ENCODE data around the gene FAM184B. TPM values are rescaled to one million over a fixed set of nuclear protein-coding genes. Genes with fewer than 3 reads are reported as not detected.
"Not testable (repeated sequence)": the region's sequence is repeated elsewhere in the genome, so short reads cannot be mapped to it uniquely, and the experiment has no call there.

Gene FAM184B
- total and polyA plus RNA-seq, 4 donors, result 0.05 TPM; not detected in 3

GRCh38 chr4:17717301-17717700 is 64.1 kb downstream of the FAM184B start:
- intact Hi-C loops (cut with DNase I), result no loop called here
- Histone ChIP-seq H3K27ac (ENCODE audit: low read depth in 1 of 2, low read length in 2 of 2) (no peak overlapping the region), H3K36me3 (ENCODE audit: control insufficient read depth in 1 of 2, insufficient read depth in 2 of 2, low read length in 1 of 2) (no peaks in the 10 kb centered on the region), H3K9me3 (ENCODE audit: control insufficient read depth, low read length) (no peaks in the 10 kb centered on the region), H3K27me3 (ENCODE audit: control insufficient read depth in 1 of 2, insufficient read depth in 2 of 2, low read length in 1 of 2) (no peaks in the 10 kb centered on the region), H3K4me3 (ENCODE audit: low read length in 2 of 2) (no peak overlapping the region), H3K4me1 (ENCODE audit: control insufficient read depth in 1 of 2, insufficient read depth in 2 of 2, low read length in 2 of 2) (no peaks in the 10 kb centered on the region)
- ATAC-seq (ENCODE audit: low FRiP score) (no peak), DNase-seq (no peak)
- 15 to 18% methylated on average over 5 of the region's 5 CpGs for WGBS, 2 donors

- intact Hi-C loops (cut with DNase I), result no loop called here
- WGBS, 2 donors, result 83 to 85% methylated on average over 2 of the region's 2 CpGs
- no peaks in the 10 kb centered on the region for H3K36me3 ChIP-seq (ENCODE audit: control insufficient read depth in 1 of 2, insufficient read depth in 2 of 2, low read length in 1 of 2)
Observed at GRCh38 chr4:17715511-17715910, 65.9 kb downstream of the FAM184B start.

GRCh38 chr4:17713779-17714178 is 67.6 kb downstream of the FAM184B start:
- 94 to 97% methylated on average over 5 of the region's 5 CpGs for WGBS, 2 donors
- no peaks in the 10 kb centered on the region for H3K27me3 ChIP-seq (ENCODE audit: control insufficient read depth in 1 of 2, insufficient read depth in 2 of 2, low read length in 1 of 2)
- H3K36me3 ChIP-seq (ENCODE audit: control insufficient read depth in 1 of 2, insufficient read depth in 2 of 2, low read length in 1 of 2), result no peaks in the 10 kb centered on the region
- H3K27ac ChIP-seq (ENCODE audit: low read depth in 1 of 2, low read length in 2 of 2), result no peak overlapping the region
- intact Hi-C loops (cut with DNase I), result no loop called here
- no peak overlapping the region for H3K4me3 ChIP-seq (ENCODE audit: low read length in 2 of 2)
- ATAC-seq (ENCODE audit: low FRiP score) (no peak), DNase-seq (no peak)
- no peaks in the 10 kb centered on the region for H3K4me1 ChIP-seq (ENCODE audit: control insufficient read depth in 1 of 2, insufficient read depth in 2 of 2, low read length in 2 of 2)
- no peaks in the 10 kb centered on the region for H3K9me3 ChIP-seq (ENCODE audit: control insufficient read depth, low read length)

More at GRCh38 chr4:17715511-17715910, 65.9 kb downstream of the FAM184B start:
- Histone ChIP-seq H3K27ac (ENCODE audit: low read depth in 1 of 2, low read length in 2 of 2) (no peak overlapping the region), H3K9me3 (ENCODE audit: control insufficient read depth, low read length) (no peaks in the 10 kb centered on the region), H3K27me3 (ENCODE audit: control insufficient read depth in 1 of 2, insufficient read depth in 2 of 2, low read length in 1 of 2) (no peaks in the 10 kb centered on the region), H3K4me3 (ENCODE audit: low read length in 2 of 2) (no peak overlapping the region), H3K4me1 (ENCODE audit: control insufficient read depth in 1 of 2, insufficient read depth in 2 of 2, low read length in 2 of 2) (no peaks in the 10 kb centered on the region)
- DNase-seq (no peak), ATAC-seq (ENCODE audit: low FRiP score) (no peak)

GRCh38 chr4:17712166-17712565 is 69.3 kb downstream of the FAM184B start:
- WGBS, 2 donors, result 73 to 75% methylated on average over 5 of the region's 5 CpGs
- Histone ChIP-seq H3K4me3 (ENCODE audit: low read length in 2 of 2) (no peak overlapping the region), H3K36me3 (ENCODE audit: control insufficient read depth in 1 of 2, insufficient read depth in 2 of 2, low read length in 1 of 2) (no peaks in the 10 kb centered on the region), H3K9me3 (ENCODE audit: control insufficient read depth, low read length) (no peaks in the 10 kb centered on the region), H3K4me1 (ENCODE audit: control insufficient read depth in 1 of 2, insufficient read depth in 2 of 2, low read length in 2 of 2) (no peaks in the 10 kb centered on the region), H3K27ac (ENCODE audit: low read depth in 1 of 2, low read length in 2 of 2) (no peak overlapping the region), H3K27me3 (ENCODE audit: control insufficient read depth in 1 of 2, insufficient read depth in 2 of 2, low read length in 1 of 2) (no peaks in the 10 kb centered on the region)
- DNase-seq, result no peak
- ATAC-seq (ENCODE audit: low FRiP score), result no peak
- intact Hi-C loops (cut with DNase I), result no loop called here

- WGBS, 2 donors, result 82 to 88% methylated on average over 8 of the region's 8 CpGs
- H3K27ac ChIP-seq (ENCODE audit: low read depth in 1 of 2, low read length in 2 of 2); intact Hi-C loops (cut with DNase I); DNase-seq; H3K27me3 ChIP-seq (ENCODE audit: control insufficient read depth in 1 of 2, insufficient read depth in 2 of 2, low read length in 1 of 2); H3K36me3 ChIP-seq (ENCODE audit: control insufficient read depth in 1 of 2, insufficient read depth in 2 of 2, low read length in 1 of 2); H3K4me3 ChIP-seq (ENCODE audit: low read length in 2 of 2); H3K4me1 ChIP-seq (ENCODE audit: control insufficient read depth in 1 of 2, insufficient read depth in 2 of 2, low read length in 2 of 2); H3K9me3 ChIP-seq (ENCODE audit: control insufficient read depth, low read length); ATAC-seq (ENCODE audit: low FRiP score): not testable (repeated sequence)
Observed at GRCh38 chr4:17711206-17711605, 70.2 kb downstream of the FAM184B start.

- ATAC-seq (ENCODE audit: low FRiP score) (no peak), DNase-seq (no peak)
- H3K27ac ChIP-seq (ENCODE audit: low read depth in 1 of 2, low read length in 2 of 2), result no peak overlapping the region
- no peak overlapping the region for H3K4me3 ChIP-seq (ENCODE audit: low read length in 2 of 2)
- no peaks in the 10 kb centered on the region for H3K27me3 ChIP-seq (ENCODE audit: control insufficient read depth in 1 of 2, insufficient read depth in 2 of 2, low read length in 1 of 2)
- no peaks in the 10 kb centered on the region for H3K36me3 ChIP-seq (ENCODE audit: control insufficient read depth in 1 of 2, insufficient read depth in 2 of 2, low read length in 1 of 2)
- H3K9me3 ChIP-seq (ENCODE audit: control insufficient read depth, low read length), result no peaks in the 10 kb centered on the region
- no peaks in the 10 kb centered on the region for H3K4me1 ChIP-seq (ENCODE audit: control insufficient read depth in 1 of 2, insufficient read depth in 2 of 2, low read length in 2 of 2)
- intact Hi-C loops (cut with DNase I), result no loop called here
- WGBS, 2 donors, result 32 to 42% methylated on average over 8 of the region's 8 CpGs
Observed at GRCh38 chr4:17709763-17710068, 71.7 kb downstream of the FAM184B start.

GRCh38 chr4:17708992-17709762 is 72.2 kb downstream of the FAM184B start:
- no peak for ATAC-seq (ENCODE audit: low FRiP score)
- no peak overlapping the region for H3K4me3 ChIP-seq (ENCODE audit: low read length in 2 of 2)
- no peaks in the 10 kb centered on the region for H3K27me3 ChIP-seq (ENCODE audit: control insufficient read depth in 1 of 2, insufficient read depth in 2 of 2, low read length in 1 of 2)
- H3K4me1 ChIP-seq (ENCODE audit: control insufficient read depth in 1 of 2, insufficient read depth in 2 of 2, low read length in 2 of 2), result no peaks in the 10 kb centered on the region
- intact Hi-C loops (cut with DNase I), result no loop called here
- DNase-seq, result no peak
- 68 to 79% methylated on average over 36 of the region's 36 CpGs for WGBS, 2 donors
- H3K27ac ChIP-seq (ENCODE audit: low read depth in 1 of 2, low read length in 2 of 2), result no peak overlapping the region
- H3K36me3 ChIP-seq (ENCODE audit: control insufficient read depth in 1 of 2, insufficient read depth in 2 of 2, low read length in 1 of 2), result no peaks in the 10 kb centered on the region
- H3K9me3 ChIP-seq (ENCODE audit: control insufficient read depth, low read length), result no peaks in the 10 kb centered on the region

GRCh38 chr4:17707671-17708070 is 73.8 kb downstream of the FAM184B start:
- WGBS, 2 donors, result 76 to 79% methylated on average over 2 of the region's 2 CpGs
- H3K4me3 ChIP-seq (ENCODE audit: low read length in 2 of 2), result no peak overlapping the region
- H3K4me1 ChIP-seq (ENCODE audit: control insufficient read depth in 1 of 2, insufficient read depth in 2 of 2, low read length in 2 of 2), result no peaks in the 10 kb centered on the region
- H3K27ac ChIP-seq (ENCODE audit: low read depth in 1 of 2, low read length in 2 of 2), result no peak overlapping the region
- no peak for ATAC-seq (ENCODE audit: low FRiP score)
- no peaks in the 10 kb centered on the region for H3K36me3 ChIP-seq (ENCODE audit: control insufficient read depth in 1 of 2, insufficient read depth in 2 of 2, low read length in 1 of 2)
- no peaks in the 10 kb centered on the region for H3K9me3 ChIP-seq (ENCODE audit: control insufficient read depth, low read length)
- intact Hi-C loops (cut with DNase I), result no loop called here
- H3K27me3 ChIP-seq (ENCODE audit: control insufficient read depth in 1 of 2, insufficient read depth in 2 of 2, low read length in 1 of 2), result no peaks in the 10 kb centered on the region
- DNase-seq, result no peak

GRCh38 chr4:17705107-17705506 is 76.3 kb downstream of the FAM184B start:
- H3K4me3 ChIP-seq (ENCODE audit: low read length in 2 of 2), result no peak overlapping the region
- no peak for DNase-seq
- intact Hi-C loops (cut with DNase I), result no loop called here
- H3K27ac ChIP-seq (ENCODE audit: low read depth in 1 of 2, low read length in 2 of 2), result no peak overlapping the region
- WGBS, 2 donors, result 58 to 70% methylated on average over 2 of the region's 2 CpGs
- H3K9me3 ChIP-seq (ENCODE audit: control insufficient read depth, low read length), result no peaks in the 10 kb centered on the region
- no peaks in the 10 kb centered on the region for H3K36me3 ChIP-seq (ENCODE audit: control insufficient read depth in 1 of 2, insufficient read depth in 2 of 2, low read length in 1 of 2)
- no peaks in the 10 kb centered on the region for H3K4me1 ChIP-seq (ENCODE audit: control insufficient read depth in 1 of 2, insufficient read depth in 2 of 2, low read length in 2 of 2)
- no peaks in the 10 kb centered on the region for H3K27me3 ChIP-seq (ENCODE audit: control insufficient read depth in 1 of 2, insufficient read depth in 2 of 2, low read length in 1 of 2)
- no peak for ATAC-seq (ENCODE audit: low FRiP score)
